Measurements from ENCODE around the gene FAM186B.

GRCh38 chr12:49644620-49644994 lies 39.2 kb upstream of the FAM186B start:
- TF ChIP-seq CTCF (IDR thresholded peaks at IDR 0.05; ENCODE audit: insufficient read depth, low read depth, low read length) (peak; percentile 95), EZH2 (IDR thresholded peaks at IDR 0.05; ENCODE audit: insufficient read depth, low read length) (no peak)
